ENCODE data around the gene BCL7B.
"Not testable (repeated sequence)": the region's sequence is repeated elsewhere in the genome, so short reads cannot be mapped to it uniquely, and the experiment has no call there.

Gene BCL7B

GRCh38 chr7:73557397-73558257 is at the start of gene BCL7B:
TSS of gene BCL7B (minus strand) at chr7:73557690. CDS start at chr7:73557578, 112 bp downstream.
- peak; percentile 68 for DNase-seq (ENCODE audit: low spot score)

- DNase-seq (ENCODE audit: low spot score): no peak
These were observed 48.2 kb upstream of the BCL7B start for GRCh38 chr7:73605601-73606220.

- DNase-seq (ENCODE audit: low spot score): no peak
These were observed 45.5 kb upstream of the BCL7B start for GRCh38 chr7:73602721-73603651.

GRCh38 chr7:73599916-73600315 is 42.4 kb upstream of the BCL7B start:
- no peak for DNase-seq (ENCODE audit: low spot score)

- DNase-seq (ENCODE audit: low spot score): no peak
These were observed 41.8 kb upstream of the BCL7B start for GRCh38 chr7:73599151-73599882.

GRCh38 chr7:73597978-73598782 is 40.7 kb upstream of the BCL7B start:
- no peak for DNase-seq (ENCODE audit: low spot score)

- DNase-seq (ENCODE audit: low spot score): no peak
These were observed 38.9 kb upstream of the BCL7B start for GRCh38 chr7:73596191-73597065.

GRCh38 chr7:73595358-73595757 is 37.9 kb upstream of the BCL7B start:
- DNase-seq (ENCODE audit: low spot score): no peak

GRCh38 chr7:73593207-73594045 is 35.9 kb upstream of the BCL7B start:
- no peak for DNase-seq (ENCODE audit: low spot score)

GRCh38 chr7:73586911-73587310 is 29.4 kb upstream of the BCL7B start:
- no peak for DNase-seq (ENCODE audit: low spot score)

GRCh38 chr7:73585196-73585595 is 27.7 kb upstream of the BCL7B start:
- no peak for DNase-seq (ENCODE audit: low spot score)

- no peak for DNase-seq (ENCODE audit: low spot score)
These were observed 25.2 kb upstream of the BCL7B start for GRCh38 chr7:73582664-73583202.

GRCh38 chr7:73581006-73581405 is 23.5 kb upstream of the BCL7B start:
- DNase-seq (ENCODE audit: low spot score): not testable (repeated sequence)

- DNase-seq (ENCODE audit: low spot score): peak; percentile 99
These were observed 21.0 kb upstream of the BCL7B start, which contains the start of gene TBL2 for GRCh38 chr7:73578342-73579128. TSS of gene TBL2 (minus strand) at chr7:73578579. CDS start at chr7:73578549, 30 bp downstream.

GRCh38 chr7:73577627-73578341 is 20.3 kb upstream of the BCL7B start:
- DNase-seq (ENCODE audit: low spot score): no peak

GRCh38 chr7:73573791-73574190 is 16.3 kb upstream of the BCL7B start:
- no peak for DNase-seq (ENCODE audit: low spot score)

GRCh38 chr7:73573276-73573675 is 15.8 kb upstream of the BCL7B start:
- DNase-seq (ENCODE audit: low spot score): no peak
